ENCODE data around the gene RAMP1.
"Not testable (repeated sequence)": the region's sequence is repeated elsewhere in the genome, so short reads cannot be mapped to it uniquely, and the experiment has no call there.

The RAMP1 gene

DNA sequence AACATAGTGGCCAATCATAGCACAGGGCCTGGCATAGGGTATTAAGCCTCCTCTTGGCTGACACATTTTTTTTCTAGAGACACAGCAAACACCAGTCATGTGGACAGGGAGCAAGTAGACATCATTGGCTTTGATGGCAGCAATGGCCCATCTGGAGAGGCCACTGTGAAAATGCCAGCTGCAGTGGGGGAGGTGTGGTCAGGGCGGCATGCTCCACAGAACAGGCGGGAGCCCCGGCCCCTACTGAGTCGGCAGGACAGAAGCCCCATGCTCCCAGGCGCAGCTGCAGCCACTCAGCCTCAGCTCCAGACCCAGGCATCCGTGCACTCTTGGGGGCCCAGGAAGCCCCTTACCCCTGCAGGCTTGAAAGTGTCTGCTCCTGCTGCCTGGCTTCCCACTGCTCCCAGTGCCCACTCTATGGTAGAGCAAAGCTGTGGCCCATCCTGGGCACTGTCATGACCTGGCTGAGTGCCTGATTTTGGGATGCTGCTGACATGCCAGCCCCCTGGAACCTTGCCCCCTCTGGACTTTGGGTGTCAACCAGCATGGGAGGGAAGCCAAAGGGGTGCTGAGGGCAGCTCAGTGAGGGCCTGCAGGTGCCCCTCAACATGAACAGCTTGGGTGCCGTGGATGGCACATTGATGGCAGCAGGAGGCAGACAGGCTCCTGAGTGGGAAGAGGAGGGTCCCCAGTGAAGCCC is 84.1 kb downstream of the RAMP1 start:
- DNase-seq: peak in 38 of 56 donors; percentile 7 to 77 (median 38)

DNA sequence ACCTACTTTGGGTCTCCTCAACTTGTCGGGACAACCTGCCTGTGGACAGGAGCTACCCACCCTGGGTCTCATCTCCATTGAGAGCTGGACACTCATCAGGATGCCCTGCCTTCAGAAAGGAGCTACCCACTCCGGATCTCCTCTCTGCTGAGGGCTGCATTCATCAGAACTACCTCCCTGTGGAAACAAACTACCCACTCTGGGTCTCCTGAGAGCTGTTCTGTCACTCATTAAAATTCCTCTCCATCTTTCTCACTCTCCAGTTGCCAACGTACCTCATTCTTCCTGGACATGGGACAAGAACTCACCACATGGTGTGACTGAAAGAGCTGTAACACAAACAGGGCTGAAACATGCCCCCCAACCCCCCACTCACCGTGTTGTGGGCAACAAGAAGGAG is 84.9 kb downstream of the RAMP1 start:
- no peak for DNase-seq

DNA sequence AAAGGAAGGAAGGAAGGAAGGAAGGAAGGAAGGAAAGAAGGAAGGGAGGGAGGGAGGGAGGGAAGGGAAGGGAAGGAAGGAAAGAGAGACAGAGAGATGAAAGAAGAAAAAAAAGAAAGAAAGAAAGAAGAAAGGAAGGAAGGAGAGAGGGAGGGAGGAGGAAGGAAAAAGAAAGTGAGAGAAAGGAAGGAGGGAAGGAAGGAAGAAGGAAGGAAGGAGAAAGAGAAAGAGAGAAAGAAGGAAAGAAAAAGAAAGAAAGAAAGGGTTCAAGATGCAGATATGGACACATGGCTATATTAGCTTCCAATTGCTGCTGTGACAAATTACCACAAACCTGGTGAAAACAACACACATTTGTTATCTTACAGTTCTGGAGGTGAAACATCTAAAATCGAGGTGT is 87.0 kb downstream of the RAMP1 start:
- DNase-seq: no peak

DNA sequence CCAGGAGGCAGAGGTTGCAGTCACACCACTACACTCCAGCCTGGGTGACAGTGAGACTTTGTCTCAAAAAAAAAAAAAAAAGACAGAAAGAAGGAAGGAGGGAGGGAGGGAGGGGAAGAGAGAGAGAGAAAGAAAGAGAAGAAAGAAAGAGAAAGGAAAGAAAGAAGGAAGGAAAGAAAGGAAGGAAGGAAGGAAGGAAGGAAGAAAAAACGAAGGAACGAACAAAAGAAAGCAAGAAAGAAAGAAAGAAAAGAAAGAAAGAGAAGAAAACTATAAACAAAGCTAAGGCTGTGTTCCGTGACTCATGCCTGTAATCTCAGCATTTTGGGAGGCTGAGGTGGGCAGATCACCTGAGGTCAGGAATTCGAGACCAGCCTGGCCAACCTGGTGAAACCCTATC is 91.9 kb downstream of the RAMP1 start:
- DNase-seq: not testable (repeated sequence)

DNA sequence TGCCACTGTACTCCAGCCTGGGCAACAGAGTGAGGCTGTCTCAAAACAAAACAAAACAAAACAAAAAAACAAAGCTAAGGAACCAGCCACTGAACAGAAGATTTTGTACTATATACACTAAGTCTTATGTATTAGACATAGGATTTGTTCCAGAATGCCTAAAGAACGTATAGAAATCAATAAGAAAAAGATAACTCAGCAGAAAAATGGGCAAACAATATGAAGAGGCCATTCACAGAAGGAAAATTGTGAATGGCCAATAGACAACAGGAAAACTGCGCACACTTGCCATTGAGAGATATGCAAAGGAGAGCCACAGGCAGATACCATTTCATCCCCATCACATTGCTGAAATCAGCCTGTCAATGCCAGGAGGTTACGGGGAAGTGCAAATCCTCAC is 92.5 kb downstream of the RAMP1 start:
- no peak for DNase-seq

DNA sequence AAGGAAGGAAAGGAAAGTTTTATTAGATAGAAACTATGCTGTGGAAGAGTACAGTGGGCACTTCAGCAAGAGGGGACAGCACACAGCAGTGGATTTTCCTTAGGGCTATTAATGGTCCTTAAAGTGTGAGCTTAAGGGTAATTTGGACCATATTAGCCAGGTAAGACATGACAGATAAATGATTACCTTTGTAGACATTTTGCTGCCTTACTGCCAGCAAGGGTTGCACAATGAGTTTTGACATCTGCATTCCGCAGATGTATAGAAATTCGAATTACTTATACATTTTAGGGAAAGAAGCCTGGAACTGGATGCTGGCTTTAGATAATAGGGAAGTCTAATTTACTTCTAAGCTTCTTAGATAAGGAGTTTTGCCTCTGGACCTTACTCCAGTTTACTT is 93.4 kb downstream of the RAMP1 start:
- DNase-seq: no peak

DNA sequence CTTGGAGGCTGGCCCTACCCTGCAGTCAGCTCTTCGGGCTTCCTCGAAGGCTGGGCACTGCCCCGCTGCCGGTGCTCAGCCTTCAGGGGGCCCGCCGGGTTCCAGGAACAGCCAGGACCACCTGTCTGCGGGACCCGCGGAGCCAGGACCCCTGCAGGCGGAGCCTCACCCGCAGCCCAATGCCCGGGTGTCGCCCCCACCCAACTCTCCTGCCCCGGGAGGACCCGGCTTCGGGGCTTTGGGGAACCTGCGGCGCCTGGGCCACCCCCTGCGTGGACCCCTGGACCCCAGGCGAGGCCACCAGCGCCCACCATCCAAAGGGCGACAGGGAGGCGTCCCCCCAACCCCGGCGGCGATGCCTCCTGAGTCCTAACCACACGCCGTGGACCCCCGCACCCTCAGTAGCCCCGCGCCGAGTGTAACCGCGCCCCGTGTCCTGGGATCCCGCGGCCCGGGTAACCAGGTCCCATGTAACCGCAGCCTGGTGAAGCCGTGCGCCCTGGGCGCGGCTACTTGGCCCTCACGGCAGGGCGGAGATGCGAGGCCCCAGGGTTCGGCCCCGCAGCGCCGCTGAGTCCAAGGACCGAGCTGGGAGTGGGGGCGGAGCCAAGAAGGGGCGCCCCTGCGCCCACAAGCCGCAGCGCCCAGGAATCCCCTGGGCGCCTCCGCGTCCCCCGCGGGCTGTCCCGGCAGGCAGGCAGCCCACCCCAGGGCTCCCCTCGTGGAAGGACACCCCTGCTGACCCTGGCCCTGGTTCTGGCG is 96.4 kb downstream of the RAMP1 start:
- peak in 1 of 56 donors; percentile 12 for DNase-seq

DNA sequence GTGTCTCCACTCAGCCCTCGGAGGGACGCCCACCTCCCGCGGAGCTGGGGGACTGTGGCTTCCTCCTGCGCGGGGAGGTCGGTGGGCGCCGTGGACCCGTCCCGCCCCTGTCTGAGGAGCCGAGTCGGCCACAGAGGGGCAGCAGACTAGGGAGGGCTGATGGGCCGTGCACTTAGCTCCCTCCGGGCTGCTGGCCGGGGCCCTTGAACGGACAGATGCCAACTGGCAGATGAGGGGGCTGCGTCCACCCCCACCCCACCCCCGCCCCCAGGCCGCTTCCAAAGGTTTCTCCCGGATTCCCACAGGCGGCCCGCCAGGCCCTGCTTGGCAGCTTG is 96.9 kb downstream of the RAMP1 start:
- DNase-seq: peak in 1 of 56 donors; percentile 7

DNA sequence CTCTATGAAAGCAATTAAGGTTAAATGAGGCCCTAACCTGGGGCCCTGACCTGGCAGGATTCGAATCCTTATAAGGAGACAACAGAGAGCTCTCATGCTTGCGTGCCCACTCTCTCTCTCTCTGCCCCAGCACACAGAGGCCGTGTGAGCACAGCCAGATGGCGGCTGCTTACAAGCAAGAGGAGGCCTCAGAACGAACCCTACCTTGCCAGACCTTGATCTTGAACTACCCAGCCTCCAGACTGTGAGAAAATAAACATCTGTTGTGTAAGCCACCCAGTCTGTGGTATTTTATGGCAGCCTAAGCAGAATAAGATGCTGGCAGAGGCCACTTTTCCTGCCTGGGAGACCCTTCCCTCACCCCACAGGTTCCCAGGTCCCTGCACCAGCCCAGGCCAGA is 102.2 kb downstream of the RAMP1 start:
- no peak for DNase-seq

Data from nucleus accumbens (tissue), 56 donors.